Measurements from ENCODE around the gene NXF2B. TPM values are rescaled to one million over a fixed set of nuclear protein-coding genes. Genes with fewer than 3 reads are reported as not detected.
"Not testable (repeated sequence)": the region's sequence is repeated elsewhere in the genome, so short reads cannot be mapped to it uniquely, and the experiment has no call there.

The NXF2B gene, protein sequence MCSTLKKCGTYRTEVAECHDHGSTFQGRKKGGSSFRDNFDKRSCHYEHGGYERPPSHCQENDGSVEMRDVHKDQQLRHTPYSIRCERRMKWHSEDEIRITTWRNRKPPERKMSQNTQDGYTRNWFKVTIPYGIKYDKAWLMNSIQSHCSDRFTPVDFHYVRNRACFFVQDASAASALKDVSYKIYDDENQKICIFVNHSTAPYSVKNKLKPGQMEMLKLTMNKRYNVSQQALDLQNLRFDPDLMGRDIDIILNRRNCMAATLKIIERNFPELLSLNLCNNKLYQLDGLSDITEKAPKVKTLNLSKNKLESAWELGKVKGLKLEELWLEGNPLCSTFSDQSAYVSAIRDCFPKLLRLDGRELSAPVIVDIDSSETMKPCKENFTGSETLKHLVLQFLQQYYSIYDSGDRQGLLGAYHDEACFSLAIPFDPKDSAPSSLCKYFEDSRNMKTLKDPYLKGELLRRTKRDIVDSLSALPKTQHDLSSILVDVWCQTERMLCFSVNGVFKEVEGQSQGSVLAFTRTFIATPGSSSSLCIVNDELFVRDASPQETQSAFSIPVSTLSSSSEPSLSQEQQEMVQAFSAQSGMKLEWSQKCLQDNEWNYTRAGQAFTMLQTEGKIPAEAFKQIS
- 0.29 and 1.2 TPM in 2 replicates for total RNA-seq (2014; rRNA removed; shearing (Covaris generic))

DNA sequence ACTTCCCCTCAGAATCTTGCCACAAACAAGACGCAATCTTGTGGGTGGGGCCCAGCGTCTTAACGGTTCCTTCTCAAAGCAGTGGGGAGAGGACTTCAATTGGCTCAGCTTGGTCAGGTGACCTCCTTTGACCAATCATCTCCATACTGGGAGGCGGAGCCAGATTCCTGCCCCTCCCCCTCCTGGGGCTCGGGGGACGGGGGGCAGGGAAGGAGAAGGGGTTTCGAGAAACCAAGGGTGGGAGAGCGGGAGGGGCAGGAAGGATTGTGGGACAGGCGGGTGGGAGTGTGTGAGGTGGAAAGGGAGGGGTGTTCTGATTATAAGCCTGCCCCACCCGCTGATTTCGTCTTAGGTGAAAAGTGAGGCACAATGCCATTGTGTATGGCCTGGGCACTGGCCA lies at the start of gene NXF2B:
Gene NXF2B (minus strand): TSS at position 101 of the 400 bp plus-strand sequence. CDS start 59,972 bp downstream, outside the sequence.
- DNase-seq (ENCODE audit: low spot score), result not testable (repeated sequence)

DNA sequence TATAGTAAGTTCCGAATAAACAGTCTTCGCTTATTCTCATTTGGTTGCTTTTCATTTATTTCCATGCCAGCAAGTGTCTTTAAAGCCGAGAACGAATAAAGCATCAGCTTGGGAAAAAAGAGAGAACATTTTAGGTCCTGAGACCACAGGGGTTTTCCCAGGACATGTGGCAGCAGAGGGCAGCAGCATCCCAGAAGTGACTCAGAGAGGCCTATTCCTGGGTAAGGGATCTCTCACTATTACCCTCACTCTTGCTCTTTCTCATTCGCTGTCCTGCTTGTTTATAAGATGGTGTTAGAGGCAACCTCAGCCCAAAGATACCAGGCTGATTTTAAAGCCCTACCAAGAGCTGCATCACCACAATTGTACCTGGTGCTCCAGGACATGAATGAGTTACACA lies 39.0 kb upstream of the NXF2B start:
- DNase-seq (ENCODE audit: low spot score), result not testable (repeated sequence)

DNA sequence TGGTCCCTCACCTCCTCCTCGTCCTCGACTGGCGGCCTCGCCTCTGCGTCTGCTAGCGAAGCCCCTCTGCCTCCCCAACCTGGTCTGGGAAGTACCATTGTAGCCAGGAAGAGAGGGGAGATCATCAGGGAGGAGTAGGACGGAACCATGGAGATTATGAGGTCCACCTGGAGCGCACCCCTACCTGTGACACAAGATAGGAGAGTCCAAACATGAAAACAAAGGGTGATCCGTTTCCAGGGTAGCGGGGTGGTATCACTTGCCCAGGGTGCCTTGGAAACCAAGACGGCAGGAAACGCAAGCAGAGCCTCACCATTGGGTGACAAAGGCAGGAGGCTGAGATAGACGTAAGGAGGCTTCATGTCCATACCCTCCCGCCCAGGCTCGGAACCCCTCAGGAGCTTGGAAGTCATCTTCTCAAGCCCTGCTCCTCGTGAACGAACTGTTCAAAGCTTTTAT lies 32.0 kb upstream of the NXF2B start, which contains the start of gene TCP11X2:
Gene TCP11X2 (minus strand): TSS at position 51 of the 459 bp plus-strand sequence.
- DNase-seq (ENCODE audit: low spot score), result not testable (repeated sequence)

DNA sequence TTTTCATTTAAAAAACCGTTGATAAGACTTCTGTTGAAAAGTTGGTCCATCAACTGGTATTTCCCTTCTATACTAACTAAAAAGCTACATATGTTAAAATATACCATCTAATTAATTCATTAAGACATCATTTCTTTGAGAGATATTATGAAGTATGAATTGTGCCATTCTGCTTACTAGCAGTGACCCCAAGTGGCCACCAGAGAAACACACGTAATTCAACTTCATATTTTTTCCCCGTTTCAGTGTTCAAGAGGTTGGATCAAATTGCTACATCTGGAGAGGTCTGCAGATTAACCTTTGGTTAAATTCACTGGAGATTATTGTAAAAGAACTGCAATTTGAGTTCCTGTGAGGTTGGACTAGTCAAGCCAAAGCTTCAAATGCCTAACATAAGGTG lies 30.4 kb upstream of the NXF2B start:
- DNase-seq (ENCODE audit: low spot score), result not testable (repeated sequence)

DNA sequence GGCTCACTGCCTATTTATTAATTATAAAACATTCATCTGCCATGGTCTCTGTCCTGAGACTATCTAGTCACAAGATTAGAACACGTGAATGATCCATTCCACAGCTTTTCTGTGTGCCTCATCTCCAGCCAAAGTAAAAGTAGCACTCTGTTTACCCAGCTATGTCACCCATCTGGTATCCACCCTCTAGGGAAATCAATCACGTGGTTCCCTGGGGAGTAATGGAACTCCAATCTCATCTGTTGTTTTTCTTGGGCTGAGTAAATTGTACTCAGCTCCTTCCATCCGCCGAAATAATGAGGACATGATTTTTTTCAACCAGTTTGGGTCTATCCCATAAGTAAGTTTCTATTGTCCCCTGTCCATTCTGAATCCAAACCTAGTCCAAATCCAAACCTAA lies 18.8 kb upstream of the NXF2B start:
- not testable (repeated sequence) for DNase-seq (ENCODE audit: low spot score)

DNA sequence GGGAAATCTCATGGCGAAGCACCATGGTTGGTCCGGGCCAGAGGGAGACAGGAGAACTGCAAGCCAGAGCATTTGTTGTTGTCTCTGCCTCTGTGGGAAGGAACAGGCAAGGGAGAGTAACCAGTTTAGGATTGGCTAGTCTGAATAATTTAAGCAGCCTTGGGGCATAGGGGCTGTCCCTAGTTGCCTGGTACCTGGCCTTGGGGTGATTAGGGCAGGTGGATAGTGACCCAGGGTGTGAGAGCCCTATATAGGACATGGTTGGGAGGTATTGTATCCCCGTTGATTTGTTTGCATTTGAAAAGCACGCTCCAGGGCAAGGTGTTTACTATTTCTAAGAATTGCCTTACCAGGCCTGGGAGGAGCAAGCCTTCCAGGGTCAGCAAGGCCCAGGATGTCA lies 25.3 kb downstream of the NXF2B start:
- not testable (repeated sequence) for DNase-seq (ENCODE audit: low spot score)

DNA sequence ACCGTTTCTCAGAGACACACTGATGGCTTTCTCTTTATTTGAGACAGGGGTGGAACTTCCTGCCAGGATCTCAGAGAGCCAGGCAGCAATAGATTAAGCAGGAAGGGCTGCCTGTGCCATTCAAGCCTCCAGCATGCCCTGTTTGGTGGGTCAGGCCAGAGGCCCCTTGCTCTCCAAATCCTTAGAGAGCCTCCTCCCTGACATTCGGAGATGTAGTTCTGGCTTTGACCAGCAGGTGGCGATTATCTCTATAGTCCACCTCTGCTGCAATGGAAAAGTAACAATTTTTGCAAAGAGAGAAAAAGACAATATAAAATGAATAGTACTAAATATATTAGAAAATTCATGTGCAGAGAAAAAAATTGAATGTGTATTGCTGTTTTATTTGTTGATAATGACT lies 93.9 kb downstream of the NXF2B start:
- no peak for DNase-seq (ENCODE audit: low spot score)

DNA sequence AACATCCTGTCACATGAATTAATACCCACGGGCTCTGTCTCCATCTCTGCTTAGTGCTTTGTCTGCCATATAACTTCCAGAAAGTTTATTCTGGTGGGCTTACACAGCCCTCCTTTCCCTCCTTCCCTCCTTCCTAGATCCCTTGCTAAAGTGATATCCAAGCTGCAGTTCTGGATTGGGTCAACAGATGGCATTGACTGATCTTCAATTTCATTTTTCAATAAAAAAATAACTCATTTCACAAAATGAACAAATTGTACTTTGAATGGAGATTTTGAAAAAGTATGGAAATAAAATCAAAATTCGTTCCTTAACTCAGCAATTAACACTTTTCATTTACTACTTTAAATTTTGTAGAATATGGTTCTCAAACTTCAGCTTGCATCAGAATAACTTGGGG lies 97.9 kb downstream of the NXF2B start:
- DNase-seq (ENCODE audit: low spot score), result no peak

DNA sequence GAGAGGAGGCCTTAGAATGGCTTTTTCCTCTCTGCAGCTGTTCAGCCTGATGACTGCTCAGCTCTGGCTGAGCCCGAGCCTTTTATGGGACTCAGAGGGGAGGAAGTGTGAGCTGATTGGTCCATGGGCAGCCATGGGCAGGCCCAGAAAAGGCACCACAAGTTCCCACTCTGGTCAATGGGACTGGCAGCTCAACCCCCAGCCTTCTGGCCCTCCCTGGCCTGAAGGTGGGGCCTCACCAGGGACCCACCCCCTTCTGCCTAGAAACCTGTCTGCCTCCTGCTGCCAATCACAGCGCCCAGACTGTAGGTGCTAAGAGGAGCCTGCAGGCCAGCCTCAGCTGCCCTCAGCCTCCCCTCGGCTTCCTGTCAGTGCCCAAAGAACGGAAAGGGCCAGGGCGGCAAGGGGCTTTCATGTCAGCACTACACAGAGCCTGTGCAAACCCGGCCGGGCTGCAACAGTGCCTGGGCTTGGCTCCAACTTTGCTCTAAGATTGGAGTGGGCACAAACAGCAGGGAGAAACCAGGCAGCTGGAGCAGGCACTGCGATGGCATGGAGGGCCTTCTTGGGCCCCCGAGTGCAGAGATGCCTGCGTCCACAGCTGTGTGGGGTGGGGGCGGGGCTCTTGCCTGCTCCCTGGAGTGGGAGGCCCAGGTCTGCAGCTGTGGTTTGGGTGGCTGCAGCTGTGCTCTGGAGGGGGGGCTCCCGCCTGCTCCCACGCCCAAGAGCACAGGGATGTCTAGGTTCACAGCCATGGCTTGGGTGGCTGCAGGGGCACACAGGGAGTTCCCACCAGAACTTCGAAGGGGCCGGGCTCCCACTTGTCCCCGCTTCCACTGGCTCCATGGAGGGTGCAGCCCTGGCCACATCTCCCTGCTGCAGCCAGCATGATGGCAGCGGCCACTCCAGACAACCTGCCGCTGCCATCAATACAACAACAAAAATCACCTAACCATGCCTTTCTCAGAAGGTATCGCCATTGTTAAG lies 100.2 kb downstream of the NXF2B start:
- no peak for DNase-seq (ENCODE audit: low spot score)

DNA sequence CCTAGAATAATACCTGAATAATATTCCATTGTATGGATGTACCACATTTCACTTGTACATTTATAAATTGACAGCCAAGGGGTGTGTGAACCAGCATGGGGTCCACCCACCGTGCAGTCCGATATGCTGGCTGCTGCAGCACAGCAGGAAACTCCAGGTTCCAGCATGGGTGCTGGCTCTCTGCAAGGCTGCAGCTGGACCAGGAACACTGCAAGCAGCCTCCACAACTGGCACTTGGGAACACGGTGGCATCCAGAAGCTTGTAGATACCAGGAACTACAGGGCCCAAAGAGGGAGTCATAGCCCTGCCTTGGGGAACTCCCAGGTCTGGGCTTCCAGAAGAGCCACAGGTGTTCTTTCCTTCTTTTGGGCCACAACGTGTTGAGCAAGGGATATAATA lies 101.6 kb downstream of the NXF2B start:
- no peak for DNase-seq (ENCODE audit: low spot score)

Other genes starting within 250 kb of the NXF2B start
- gene TCP11X1, start 224.7 kb downstream of the NXF2B start, total RNA-seq (2014; rRNA removed; shearing (Covaris generic)), result not detected in 2 replicates
- gene NXF2, start 192.8 kb downstream of the NXF2B start, total RNA-seq (2014; rRNA removed; shearing (Covaris generic)), result 0.22 TPM in 1 of 2 replicates, not detected in the other
- not detected in 2 replicates for gene TCP11X2, start 31.8 kb upstream of the NXF2B start, total RNA-seq (2014; rRNA removed; shearing (Covaris generic))
- 9.3 and 13.7 TPM in 2 replicates for gene TMSB15A, start 76.7 kb upstream of the NXF2B start, total RNA-seq (2014; rRNA removed; shearing (Covaris generic))
- 5.9 and 10.8 TPM in 2 replicates for gene ARMCX5, start 159.5 kb upstream of the NXF2B start, total RNA-seq (2014; rRNA removed; shearing (Covaris generic))
- 0.26 and 0.29 TPM in 2 replicates for gene GPRASP1, start 211.5 kb upstream of the NXF2B start, total RNA-seq (2014; rRNA removed; shearing (Covaris generic))

Data from A172 (cell line).